Caco-2 (cell line): Measurements from ENCODE around the gene NF2. TPM values are rescaled to one million over a fixed set of nuclear protein-coding genes. Genes with fewer than 3 reads are reported as not detected.

Source experiments
- BruUV-seq: library from RNA; stranded (reverse); fragments of 400-500 nt; replicated peaks from 2 replicates; lab custom pipeline; 2021; lab: Mats Ljungman, UMichigan
- CTCF ChIA-PET: fragments of 300-600 bp; sonication (Branson Sonifier 250); formaldehyde crosslinking; loops from one replicate; lab custom pipeline; 2022; ENCODE audit warnings: antibody characterized with exemption; lab: Charles Lee
- POLR2A ChIA-PET: fragments of 300-600 bp; sonication (Branson Sonifier 250); formaldehyde crosslinking; loops from one replicate; lab custom pipeline; 2022; ENCODE audit warnings: antibody characterized with exemption; lab: Charles Lee
- DNase-seq, 2 experiments: peaks; one replicate each; pipeline versions ENCODE4 v3.0.0 to v3.0.0-alpha.2; 2020 to 2022
- H3K27me3 ChIP-seq: replicated peaks from 2 replicates; pipeline ENCODE4 v1.6.0; 2011; ENCODE audit warnings: low read length; ENCODE audit not compliant: control insufficient read depth, insufficient read depth
- H3K36me3 ChIP-seq: 2 replicates; pipeline ENCODE4 v1.5.1; 2011; ENCODE audit warnings: low read length; ENCODE audit not compliant: control insufficient read depth, insufficient read depth
- H3K4me1 ChIP-seq: fragments of 250-450 bp; sonication (Bioruptor Pico); 2 replicates; pipeline ENCODE4 v1.5.1; 2020; ENCODE audit warnings: mild to moderate bottlenecking
- H3K4me3 ChIP-seq: 2 replicates; pipeline ENCODE4 v1.5.1; 2011; ENCODE audit warnings: low read depth, mild to moderate bottlenecking, control low read depth, low read length
- H3K9me3 ChIP-seq: fragments of 250-450 bp; sonication (Bioruptor Pico); 2 replicates; pipeline ENCODE4 v1.5.1; 2020; ENCODE audit warnings: mild to moderate bottlenecking, moderate library complexity
- H3K27ac Mint-ChIP-seq: one replicate; pipeline ENCODE4 v1.8.0; 2022; ENCODE audit warnings: mixed read lengths; ENCODE audit not compliant: unreplicated experiment
- H3K27me3 Mint-ChIP-seq: one replicate; pipeline ENCODE4 v1.8.0; 2022; ENCODE audit warnings: mixed read lengths; ENCODE audit not compliant: insufficient read depth, unreplicated experiment
- H3K36me3 Mint-ChIP-seq: one replicate; pipeline ENCODE4 v1.8.0; 2022; ENCODE audit warnings: mild to moderate bottlenecking, mixed read lengths; ENCODE audit not compliant: insufficient read depth, unreplicated experiment
- H3K4me1 Mint-ChIP-seq: one replicate; pipeline ENCODE4 v1.8.0; 2022; ENCODE audit warnings: low read depth, mixed read lengths; ENCODE audit not compliant: unreplicated experiment
- H3K4me3 Mint-ChIP-seq: one replicate; pipeline ENCODE4 v1.8.0; 2022; ENCODE audit warnings: mild to moderate bottlenecking, moderate library complexity, mixed read lengths; ENCODE audit not compliant: unreplicated experiment
- H3K9me3 Mint-ChIP-seq: one replicate; pipeline ENCODE4 v1.8.0; 2022; ENCODE audit warnings: mixed read lengths; ENCODE audit not compliant: unreplicated experiment
- CTCF ChIP-seq, 2 experiments: fragments of 200-600 bp in 1 of 2; IDR thresholded peaks; 1 replicate in 1 of 2; 2 replicates in 1 of 2; pipeline versions ENCODE4 v1.5.1 to v1.8.0; 2011 to 2022; ENCODE audit warnings: antibody characterized with exemption in 1 of 2, control low read depth in 1 of 2, inconsistent platforms in 1 of 2, low read depth in 1 of 2, low read length in 1 of 2, mild to moderate bottlenecking in 1 of 2, moderate library complexity in 1 of 2; ENCODE audit not compliant: insufficient read depth in 1 of 2, severe bottlenecking in 1 of 2, unreplicated experiment in 1 of 2
- intact Hi-C: fragments of 100-400 bp; cut with micrococcal nuclease; formaldehyde crosslinking; loops from one replicate; pipeline ENCODE4 v1.10.0; 2022; ENCODE audit not compliant: unreplicated experiment
- total RNA-seq: library from RNA; stranded (reverse); gene quantifications from 2 replicates; pipeline ENCODE4 v1.2.3, GENCODE V29; 2022

The NF2 gene
- total RNA-seq, 1 experiment from 2014 or later, result 53.2 TPM

- H3K4me1 ChIP-seq, result no peaks in the 10 kb centered on the region
- intact Hi-C loops, result no loop called here
- no peak for TF ChIP-seq CTCF (IDR thresholded peaks at IDR 0.05; ENCODE audit: insufficient read depth in 1 of 2, low read depth in 1 of 2, low read length in 1 of 2, severe bottlenecking in 1 of 2, unreplicated experiment in 1 of 2)
- Mint-ChIP-seq H3K4me1 (no peaks in the 10 kb centered on the region), H3K4me3 (no peak overlapping the region), H3K36me3 (peaks cover 22% of the 10 kb centered on the region), H3K9me3 (no peaks in the 10 kb centered on the region), H3K27me3 (no peaks in the 10 kb centered on the region), H3K27ac (no peak overlapping the region)
- no peaks in the 10 kb centered on the region for H3K9me3 ChIP-seq
- no TSS peak for BruUV-seq
- ChIA-PET CTCF (interaction anchor here (1.3 kb wide), 1 partner anchor 404 kb away, joined by 3 read pairs; no protein-coding TSS in a partner anchor), POLR2A (no interaction called here)
- DNase-seq, result no peak
- no peaks in the 10 kb centered on the region; the same call in 1 of the 2 replicates for H3K36me3 ChIP-seq
- H3K4me3 ChIP-seq, result no peak overlapping the region
- H3K27me3 ChIP-seq, result no peaks in the 10 kb centered on the region
Measured at GRCh38 chr22:29684244-29684643, 80.8 kb downstream of the NF2 start.

- ChIA-PET CTCF (interaction anchor here (0.7 to 1.4 kb wide), 7 partner anchors 10 to 548 kb away, joined by 3 to 6 read pairs (median 4); no protein-coding TSS in a partner anchor), POLR2A (no interaction called here)
- H3K36me3 ChIP-seq, result no peaks in the 10 kb centered on the region
- Mint-ChIP-seq H3K4me3 (no peak overlapping the region), H3K9me3 (no peaks in the 10 kb centered on the region), H3K27me3 (no peaks in the 10 kb centered on the region), H3K4me1 (no peaks in the 10 kb centered on the region), H3K36me3 (peaks cover 8% of the 10 kb centered on the region), H3K27ac (no peak overlapping the region)
- intact Hi-C loops, result loop anchor here (5.0 kb wide), 1 partner anchor 398 kb away; no protein-coding TSS in a partner anchor
- H3K4me1 ChIP-seq, result no peaks in the 10 kb centered on the region
- no peak overlapping the region for H3K4me3 ChIP-seq
- no peaks in the 10 kb centered on the region for H3K9me3 ChIP-seq
- BruUV-seq, result no TSS peak
- no peak for DNase-seq
- TF ChIP-seq CTCF (IDR thresholded peaks at IDR 0.05; ENCODE audit: insufficient read depth in 1 of 2, low read depth in 1 of 2, low read length in 1 of 2, severe bottlenecking in 1 of 2, unreplicated experiment in 1 of 2), result no peak
- H3K27me3 ChIP-seq, result no peaks in the 10 kb centered on the region
Measured at GRCh38 chr22:29689206-29689879, 85.9 kb downstream of the NF2 start.

- TF ChIP-seq CTCF (IDR thresholded peaks at IDR 0.05; ENCODE audit: insufficient read depth in 1 of 2, low read depth in 1 of 2, low read length in 1 of 2, severe bottlenecking in 1 of 2, unreplicated experiment in 1 of 2), result peak; percentile 45 to 58
- no peak overlapping the region for H3K4me3 ChIP-seq
- no peak overlapping the region for H3K4me3 Mint-ChIP-seq
- no peak overlapping the region for H3K27ac Mint-ChIP-seq
- H3K27me3 ChIP-seq, result no peaks in the 10 kb centered on the region
- intact Hi-C loops, result loop anchor here (5.0 kb wide), 1 partner anchor 397 kb away; no protein-coding TSS in a partner anchor
- no peaks in the 10 kb centered on the region for H3K9me3 Mint-ChIP-seq
- no peaks in the 10 kb centered on the region for H3K36me3 ChIP-seq
- H3K4me1 ChIP-seq, result no peaks in the 10 kb centered on the region
- CTCF ChIA-PET, result interaction anchor here (0.6 to 1.4 kb wide), 7 partner anchors 11 to 399 kb away, joined by 3 to 6 read pairs (median 4); no protein-coding TSS in a partner anchor
- POLR2A ChIA-PET, result no interaction called here
- no peaks in the 10 kb centered on the region for H3K9me3 ChIP-seq
- no peaks in the 10 kb centered on the region for H3K27me3 Mint-ChIP-seq
- DNase-seq, result peak in 1 of 2 experiments; percentile 47
- H3K4me1 Mint-ChIP-seq, result no peaks in the 10 kb centered on the region
- BruUV-seq, result no TSS peak
- peaks cover 11% of the 10 kb centered on the region for H3K36me3 Mint-ChIP-seq
Measured at GRCh38 chr22:29689880-29690213, 86.4 kb downstream of the NF2 start.
